Kidney capillary endothelial cell (primary cell): ENCODE data around the gene ZFHX3.

Experiments used
- DNase-seq: peaks from one replicate; pipeline ENCODE4 v3.0.0-alpha.2; 2018; ENCODE audit warnings: low spot score

ZFHX3 gene

GRCh38 chr16:73067671-73068540, 20.0 kb upstream of the ZFHX3 start:
- no peak for DNase-seq

- peak; percentile 85 for DNase-seq
Measured at GRCh38 chr16:73066927-73067670, 19.2 kb upstream of the ZFHX3 start.

- DNase-seq, result no peak
Measured at GRCh38 chr16:73066331-73066926, 18.5 kb upstream of the ZFHX3 start.

GRCh38 chr16:73065632-73066330, 17.9 kb upstream of the ZFHX3 start:
- no peak for DNase-seq

- DNase-seq, result no peak
Measured at GRCh38 chr16:73064994-73065545, 17.1 kb upstream of the ZFHX3 start.

- DNase-seq, result no peak
Measured at GRCh38 chr16:73064212-73064993, 16.5 kb upstream of the ZFHX3 start.

- no peak for DNase-seq
Measured at GRCh38 chr16:73063854-73064211, 15.9 kb upstream of the ZFHX3 start.

- no peak for DNase-seq
Measured at GRCh38 chr16:73062743-73063733, 15.1 kb upstream of the ZFHX3 start.

- no peak for DNase-seq
Measured at GRCh38 chr16:73062001-73062616, 14.2 kb upstream of the ZFHX3 start.

GRCh38 chr16:73060892-73061490, 13.1 kb upstream of the ZFHX3 start:
- DNase-seq, result no peak

GRCh38 chr16:73059779-73060615, 12.1 kb upstream of the ZFHX3 start:
- DNase-seq, result no peak

GRCh38 chr16:73058616-73059409, 10.9 kb upstream of the ZFHX3 start:
- DNase-seq, result no peak

GRCh38 chr16:73058221-73058615, 10.3 kb upstream of the ZFHX3 start:
- no peak for DNase-seq

GRCh38 chr16:73057291-73058210, 9.6 kb upstream of the ZFHX3 start:
- DNase-seq, result no peak

- no peak for DNase-seq
Measured at GRCh38 chr16:73056921-73057290, 9.0 kb upstream of the ZFHX3 start.

GRCh38 chr16:73056448-73056847, 8.5 kb upstream of the ZFHX3 start:
- no peak for DNase-seq
